ENCODE results near the gene TAGLN2. TPM values are rescaled to one million over a fixed set of nuclear protein-coding genes. Genes with fewer than 3 reads are reported as not detected.
"Not testable (repeated sequence)": the region's sequence is repeated elsewhere in the genome, so short reads cannot be mapped to it uniquely, and the experiment has no call there.

The TAGLN2 gene
- total RNA-seq, 4 donors from 2014 or later: 308 to 468 (median 357) TPM

- Histone ChIP-seq H3K4me3 (no peak overlapping the region), H3K4me1 (peaks cover 7 to 36% (median 21%) of the 10 kb centered on the region in 3 donors), H3K9me3 (no peaks in the 10 kb centered on the region), H3K36me3 (no peaks in the 10 kb centered on the region), H3K27me3 (no peaks in the 10 kb centered on the region), H3K27ac (no peak overlapping the region)
- DNase-seq: no peak
- WGBS, 2 donors: 76 to 78% methylated on average over 8 to 9 of the region's 9 CpGs
- intact Hi-C loops (cut with DNase I): no loop called here
- TF ChIP-seq CTCF (IDR thresholded peaks at IDR 0.05) (no peak), POLR2A (IDR thresholded peaks at IDR 0.05) (no peak)
Observed at GRCh38 chr1:159908031-159908940, 17.0 kb downstream of the TAGLN2 start.

GRCh38 chr1:159906960-159907359 lies 18.3 kb downstream of the TAGLN2 start:
- H3K4me3 ChIP-seq: no peak overlapping the region

GRCh38 chr1:159904036-159904435 lies 21.3 kb downstream of the TAGLN2 start:
- H3K27me3 ChIP-seq; intact Hi-C loops (cut with DNase I); H3K4me3 ChIP-seq; H3K9me3 ChIP-seq; DNase-seq; H3K27ac ChIP-seq; H3K36me3 ChIP-seq: not testable (repeated sequence)
- WGBS, 2 donors: 58 to 67% methylated on average over 3 of the region's 3 CpGs
- peaks cover 18 to 31% (median 19%) of the 10 kb centered on the region in 3 donors for H3K4me1 ChIP-seq

More at GRCh38 chr1:159906960-159907359, 18.3 kb downstream of the TAGLN2 start:
- intact Hi-C loops (cut with DNase I): no loop called here
- 50 to 59% methylated on average over 1 of the region's 1 CpG for WGBS, 2 donors
- Histone ChIP-seq H3K4me1 (peaks cover 7 to 26% (median 13%) of the 10 kb centered on the region in 3 donors), H3K36me3 (no peaks in the 10 kb centered on the region), H3K9me3 (no peaks in the 10 kb centered on the region), H3K27me3 (no peaks in the 10 kb centered on the region), H3K27ac (no peak overlapping the region)
- DNase-seq: no peak
- no peak for TF ChIP-seq POLR2A (IDR thresholded peaks at IDR 0.05)
- no peak for TF ChIP-seq CTCF (IDR thresholded peaks at IDR 0.05)

- no peaks in the 10 kb centered on the region for H3K27me3 ChIP-seq
- H3K4me1 ChIP-seq: peaks cover 18 to 35% (median 19%) of the 10 kb centered on the region in 3 donors
- no peak overlapping the region for H3K27ac ChIP-seq
- intact Hi-C loops (cut with DNase I): no loop called here
- no peaks in the 10 kb centered on the region for H3K9me3 ChIP-seq
- no peak for DNase-seq
- WGBS, 2 donors: 75 to 80% methylated on average over 3 of the region's 3 CpGs
- H3K36me3 ChIP-seq: no peaks in the 10 kb centered on the region
- H3K4me3 ChIP-seq: no peak overlapping the region
- TF ChIP-seq CTCF (IDR thresholded peaks at IDR 0.05) (no peak), POLR2A (IDR thresholded peaks at IDR 0.05) (no peak)
Observed at GRCh38 chr1:159902541-159902940, 22.8 kb downstream of the TAGLN2 start.

GRCh38 chr1:159900755-159901360 lies 24.4 kb downstream of the TAGLN2 start:
- Histone ChIP-seq H3K36me3 (no peaks in the 10 kb centered on the region), H3K4me3 (no peak overlapping the region), H3K27me3 (no peaks in the 10 kb centered on the region), H3K4me1 (peaks cover 18 to 45% (median 24%) of the 10 kb centered on the region in 3 donors), H3K9me3 (no peaks in the 10 kb centered on the region), H3K27ac (peak overlapping the region; percentile 77 to 89 (median 82))
- intact Hi-C loops (cut with DNase I): no loop called here
- DNase-seq: no peak
- WGBS, 2 donors: 40 to 52% methylated on average over 2 of the region's 2 CpGs
- TF ChIP-seq POLR2A (IDR thresholded peaks at IDR 0.05) (no peak), CTCF (IDR thresholded peaks at IDR 0.05) (no peak)
